Activated T-cell treated with anti-CD3 and anti-CD28 coated beads, Interleukin-2, amount 50 U/mL, for 72 hours (primary cell): Measurements from ENCODE around the gene CDON. TPM values are rescaled to one million over a fixed set of nuclear protein-coding genes. Genes with fewer than 3 reads are reported as not detected.

Experiments
- ATAC-seq, 2 donors: fragments of 150-1000 bp; cut with Tn5 transposase; replicated peaks in 1 of 2; 2 replicates each; pipeline ENCODE4 v1.10.0; 2021; ENCODE audit warnings: moderate library complexity in 2 of 2, mild to moderate bottlenecking in 1 of 2
- DNase-seq, 2 donors: peaks; one replicate each; pipeline ENCODE4 v3.0.0; 2021 to 2022; ENCODE audit warnings: mixed read lengths in 1 of 2
- H3K27ac Mint-ChIP-seq: one replicate; pipeline ENCODE4 v1.8.0; 2022; ENCODE audit warnings: mild to moderate bottlenecking, moderate library complexity, mixed read lengths
- H3K27me3 Mint-ChIP-seq: one replicate; pipeline ENCODE4 v1.8.0; 2022; ENCODE audit warnings: low read depth, mixed read lengths
- H3K36me3 Mint-ChIP-seq, 2 donors: one replicate each; pipeline ENCODE4 v1.8.0; 2022; ENCODE audit warnings: mixed read lengths in 2 of 2, mild to moderate bottlenecking in 1 of 2; ENCODE audit not compliant: insufficient read depth in 2 of 2
- H3K4me1 Mint-ChIP-seq: one replicate; pipeline ENCODE4 v1.8.0; 2022; ENCODE audit warnings: low read depth, mixed read lengths
- H3K4me3 Mint-ChIP-seq, 2 donors: one replicate each; pipeline ENCODE4 v1.8.0; 2022; ENCODE audit warnings: mild to moderate bottlenecking in 2 of 2, mixed read lengths in 2 of 2, moderate library complexity in 2 of 2
- H3K9me3 Mint-ChIP-seq, 2 donors: one replicate each; pipeline ENCODE4 v1.8.0; 2022; ENCODE audit warnings: mixed read lengths in 2 of 2
- total RNA-seq, 2 donors: library from RNA; stranded (reverse); gene quantifications; one replicate each; pipeline ENCODE4 v1.2.3, GENCODE V29; 2022

CDON gene
- total RNA-seq, 2 donors from 2014 or later: 1.3 to 1.9 TPM

- DNase-seq: no peak
- Mint-ChIP-seq H3K27ac (no peak overlapping the region), H3K4me3 (no peak overlapping the region), H3K36me3 (peaks cover 1 to 5% of the 10 kb centered on the region in 2 donors), H3K4me1 (peaks cover 19% of the 10 kb centered on the region), H3K9me3 (peaks cover 0 to 5% of the 10 kb centered on the region in 2 donors), H3K27me3 (no peaks in the 10 kb centered on the region)
- ATAC-seq: no peak
Observed at GRCh38 chr11:125959931-125960330, 102.7 kb downstream of the CDON start.

GRCh38 chr11:125959511-125959910, 103.2 kb downstream of the CDON start:
- ATAC-seq: no peak
- Mint-ChIP-seq H3K4me3 (no peak overlapping the region), H3K27me3 (no peaks in the 10 kb centered on the region), H3K36me3 (peaks cover 1 to 5% of the 10 kb centered on the region in 2 donors), H3K4me1 (peaks cover 19% of the 10 kb centered on the region), H3K9me3 (peaks cover 0 to 5% of the 10 kb centered on the region in 2 donors), H3K27ac (no peak overlapping the region)
- DNase-seq: no peak

GRCh38 chr11:125958872-125959400, 103.7 kb downstream of the CDON start:
- Mint-ChIP-seq H3K9me3 (peaks cover 0 to 5% of the 10 kb centered on the region in 2 donors), H3K27me3 (no peaks in the 10 kb centered on the region)

GRCh38 chr11:125957618-125958332, 104.9 kb downstream of the CDON start:
- Mint-ChIP-seq H3K4me3 (peak overlapping the region; percentile 14 to 44), H3K27me3 (no peaks in the 10 kb centered on the region), H3K36me3 (peaks cover 1 to 5% of the 10 kb centered on the region in 2 donors), H3K27ac (no peak overlapping the region), H3K4me1 (peaks cover 19% of the 10 kb centered on the region), H3K9me3 (peaks cover 0 to 3% of the 10 kb centered on the region in 2 donors)
- DNase-seq (no peak), ATAC-seq (no peak)

More at GRCh38 chr11:125958872-125959400, 103.7 kb downstream of the CDON start:
- no peak overlapping the region for H3K27ac Mint-ChIP-seq
- H3K4me1 Mint-ChIP-seq: peaks cover 19% of the 10 kb centered on the region
- H3K36me3 Mint-ChIP-seq: peaks cover 1 to 5% of the 10 kb centered on the region in 2 donors
- DNase-seq (no peak), ATAC-seq (no peak)
- H3K4me3 Mint-ChIP-seq: no peak overlapping the region

GRCh38 chr11:125956391-125957134, 106.1 kb downstream of the CDON start:
- ATAC-seq (no peak), DNase-seq (no peak)
- H3K36me3 Mint-ChIP-seq: no peaks in the 10 kb centered on the region
- no peaks in the 10 kb centered on the region for H3K9me3 Mint-ChIP-seq
- H3K27me3 Mint-ChIP-seq: no peaks in the 10 kb centered on the region
- peaks cover 8% of the 10 kb centered on the region for H3K4me1 Mint-ChIP-seq
- H3K27ac Mint-ChIP-seq: no peak overlapping the region
- no peak overlapping the region for H3K4me3 Mint-ChIP-seq

GRCh38 chr11:125955856-125956255, 106.8 kb downstream of the CDON start:
- ATAC-seq (no peak), DNase-seq (no peak)
- Mint-ChIP-seq H3K4me1 (peaks cover 7% of the 10 kb centered on the region), H3K9me3 (no peaks in the 10 kb centered on the region), H3K4me3 (no peak overlapping the region), H3K27ac (no peak overlapping the region), H3K36me3 (no peaks in the 10 kb centered on the region), H3K27me3 (no peaks in the 10 kb centered on the region)

GRCh38 chr11:125954945-125955640, 107.6 kb downstream of the CDON start:
- H3K9me3 Mint-ChIP-seq: no peaks in the 10 kb centered on the region
- H3K36me3 Mint-ChIP-seq: no peaks in the 10 kb centered on the region
- H3K27me3 Mint-ChIP-seq: no peaks in the 10 kb centered on the region
- DNase-seq: no peak
- no peak overlapping the region for H3K27ac Mint-ChIP-seq
- no peak overlapping the region for H3K4me3 Mint-ChIP-seq
- peaks cover 7% of the 10 kb centered on the region for H3K4me1 Mint-ChIP-seq
- ATAC-seq: no peak

- Mint-ChIP-seq H3K4me3 (no peak overlapping the region), H3K36me3 (no peaks in the 10 kb centered on the region), H3K9me3 (no peaks in the 10 kb centered on the region), H3K27ac (no peak overlapping the region), H3K27me3 (no peaks in the 10 kb centered on the region), H3K4me1 (peaks cover 7% of the 10 kb centered on the region)
- ATAC-seq (no peak), DNase-seq (no peak)
Observed at GRCh38 chr11:125954123-125954944, 108.3 kb downstream of the CDON start.

- DNase-seq: no peak
- no peak for ATAC-seq
- no peak overlapping the region for H3K27ac Mint-ChIP-seq
- peaks cover 7% of the 10 kb centered on the region for H3K4me1 Mint-ChIP-seq
- H3K36me3 Mint-ChIP-seq: no peaks in the 10 kb centered on the region
- H3K4me3 Mint-ChIP-seq: no peak overlapping the region
- no peaks in the 10 kb centered on the region for H3K9me3 Mint-ChIP-seq
- no peaks in the 10 kb centered on the region for H3K27me3 Mint-ChIP-seq
Observed at GRCh38 chr11:125953401-125953935, 109.2 kb downstream of the CDON start.

- no peak for ATAC-seq
- H3K27me3 Mint-ChIP-seq: no peaks in the 10 kb centered on the region
Observed at GRCh38 chr11:125952973-125953372, 109.7 kb downstream of the CDON start.

GRCh38 chr11:125952559-125952958, 110.1 kb downstream of the CDON start:
- Mint-ChIP-seq H3K27ac (no peak overlapping the region), H3K4me1 (peaks cover 2% of the 10 kb centered on the region), H3K27me3 (no peaks in the 10 kb centered on the region), H3K36me3 (no peaks in the 10 kb centered on the region), H3K9me3 (no peaks in the 10 kb centered on the region), H3K4me3 (no peak overlapping the region)
- DNase-seq (no peak), ATAC-seq (no peak)

More at GRCh38 chr11:125952973-125953372, 109.7 kb downstream of the CDON start:
- Mint-ChIP-seq H3K9me3 (no peaks in the 10 kb centered on the region), H3K36me3 (no peaks in the 10 kb centered on the region), H3K4me1 (peaks cover 6% of the 10 kb centered on the region), H3K27ac (no peak overlapping the region), H3K4me3 (no peak overlapping the region)
- DNase-seq: no peak

- H3K4me1 Mint-ChIP-seq: no peaks in the 10 kb centered on the region
- H3K27ac Mint-ChIP-seq: no peak overlapping the region
- DNase-seq (no peak), ATAC-seq (no peak)
- no peaks in the 10 kb centered on the region for H3K36me3 Mint-ChIP-seq
- no peak overlapping the region for H3K4me3 Mint-ChIP-seq
- no peaks in the 10 kb centered on the region for H3K9me3 Mint-ChIP-seq
- H3K27me3 Mint-ChIP-seq: no peaks in the 10 kb centered on the region
Observed at GRCh38 chr11:125951731-125952130, 110.9 kb downstream of the CDON start.
